Measurements from ENCODE around the gene TAF1.
"Not testable (repeated sequence)": the region's sequence is repeated elsewhere in the genome, so short reads cannot be mapped to it uniquely, and the experiment has no call there.

The TAF1 gene

DNA sequence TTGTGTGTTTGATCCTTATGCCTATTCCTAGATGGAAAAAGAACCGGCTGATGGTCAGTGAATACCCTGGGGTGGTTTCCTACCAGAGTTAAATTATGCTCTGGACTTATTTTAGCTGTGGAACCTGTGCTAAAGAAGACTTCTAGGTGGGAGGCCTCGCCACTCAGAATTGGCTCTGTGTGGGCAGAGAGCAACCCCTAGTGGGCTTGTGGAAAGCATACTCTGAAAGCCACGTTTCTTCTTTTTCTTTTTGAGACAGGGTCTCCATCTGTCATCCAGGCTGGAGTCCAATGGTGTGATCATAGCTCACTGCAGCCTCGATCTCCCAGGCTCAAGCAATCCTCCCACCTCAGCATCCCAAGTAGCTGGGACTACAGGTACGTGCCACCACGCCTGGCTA is 16.3 kb upstream of the TAF1 start:
- H3K4me1 ChIP-seq (ENCODE audit: control extremely low read depth in 1 of 4, control insufficient read depth in 4 of 4, insufficient read depth in 4 of 4, low read length in 3 of 4); H3K9me3 ChIP-seq (ENCODE audit: control extremely low read depth in 1 of 5, control insufficient read depth in 4 of 5, insufficient read depth in 2 of 5, low read depth in 1 of 5, low read length in 4 of 5); DNase-seq; H3K27ac ChIP-seq (ENCODE audit: insufficient read depth in 1 of 2, low read depth in 1 of 2, low read length in 2 of 2, poor library complexity in 1 of 2, severe bottlenecking in 2 of 2); H3K4me3 ChIP-seq (ENCODE audit: control insufficient read depth in 1 of 7, extremely low read depth in 1 of 7, insufficient read depth in 4 of 7, low read depth in 2 of 7, low read length in 6 of 7); H3K36me3 ChIP-seq (ENCODE audit: control insufficient read depth in 4 of 4, insufficient read depth in 4 of 4, low read length in 3 of 4); H3K27me3 ChIP-seq (replicated peaks in 2 of 5; ENCODE audit: control insufficient read depth in 4 of 5, insufficient read depth in 5 of 5, low read length in 4 of 5); CTCF ChIA-PET; POLR2A ChIA-PET: not testable (repeated sequence)
- WGBS (ENCODE audit: insufficient coverage) = no CpG with 5 or more reads among the region's 6 CpGs

DNA sequence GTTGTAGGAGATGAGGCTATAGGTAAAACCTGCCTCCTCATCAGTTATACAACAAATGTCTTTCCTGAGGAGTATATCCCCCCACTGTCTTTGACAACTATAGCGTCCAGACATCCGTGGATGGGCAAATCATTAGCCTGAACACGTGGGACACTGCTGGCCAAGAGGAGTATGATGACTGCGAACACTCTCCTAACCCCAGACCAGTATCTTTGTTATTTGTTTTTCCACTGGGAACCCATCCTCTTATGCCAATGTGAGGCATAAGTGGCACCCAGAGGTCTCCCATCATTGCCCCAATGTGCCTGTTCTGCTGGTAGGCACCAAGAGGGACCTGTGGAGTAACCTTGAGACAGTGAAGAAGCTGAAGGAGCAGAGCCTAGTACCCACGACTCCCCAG is 13.7 kb upstream of the TAF1 start:
- H3K4me1 ChIP-seq (ENCODE audit: control extremely low read depth in 1 of 4, control insufficient read depth in 4 of 4, insufficient read depth in 4 of 4, low read length in 3 of 4); POLR2A ChIA-PET; CTCF ChIA-PET; H3K27ac ChIP-seq (ENCODE audit: insufficient read depth in 1 of 2, low read depth in 1 of 2, low read length in 2 of 2, poor library complexity in 1 of 2, severe bottlenecking in 2 of 2); H3K4me3 ChIP-seq (ENCODE audit: control insufficient read depth in 1 of 7, extremely low read depth in 1 of 7, insufficient read depth in 4 of 7, low read depth in 2 of 7, low read length in 6 of 7); DNase-seq; H3K9me3 ChIP-seq (ENCODE audit: control extremely low read depth in 1 of 5, control insufficient read depth in 4 of 5, insufficient read depth in 2 of 5, low read depth in 1 of 5, low read length in 4 of 5); H3K27me3 ChIP-seq (replicated peaks in 2 of 5; ENCODE audit: control insufficient read depth in 4 of 5, insufficient read depth in 5 of 5, low read length in 4 of 5); H3K36me3 ChIP-seq (ENCODE audit: control insufficient read depth in 4 of 4, insufficient read depth in 4 of 4, low read length in 3 of 4): not testable (repeated sequence)
- 70% methylated on average over 5 of the region's 5 CpGs for WGBS (ENCODE audit: insufficient coverage)

DNA sequence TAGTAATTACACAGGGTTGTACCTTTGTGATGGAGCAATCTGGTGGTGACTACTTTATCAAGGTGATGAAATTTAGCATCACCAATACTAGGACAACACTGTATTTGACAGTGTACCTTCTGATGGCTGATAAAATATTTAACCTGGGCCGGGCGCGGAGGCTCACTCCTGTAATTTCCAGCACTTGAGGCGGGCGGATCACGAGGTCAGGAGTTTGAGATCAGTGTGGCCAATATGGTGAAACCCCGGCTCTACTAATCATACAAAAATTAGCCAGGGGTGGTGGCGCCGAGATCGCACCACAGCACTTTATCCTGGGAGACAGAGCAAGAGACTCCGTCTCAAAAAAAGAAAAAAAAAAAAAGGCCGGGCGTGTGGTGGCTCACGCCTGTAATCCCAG is 1.9 kb upstream of the TAF1 start:
- WGBS (ENCODE audit: insufficient coverage) = 93% methylated on average over 8 of the region's 14 CpGs
- Histone ChIP-seq H3K9me3 (ENCODE audit: control extremely low read depth in 1 of 5, control insufficient read depth in 4 of 5, insufficient read depth in 2 of 5, low read depth in 1 of 5, low read length in 4 of 5) (peaks cover 0 to 4% (median 0%) of the 10 kb centered on the region in 5 experiments), H3K27ac (ENCODE audit: insufficient read depth in 1 of 2, low read depth in 1 of 2, low read length in 2 of 2, poor library complexity in 1 of 2, severe bottlenecking in 2 of 2) (no peak overlapping the region), H3K27me3 (replicated peaks in 2 of 5; ENCODE audit: control insufficient read depth in 4 of 5, insufficient read depth in 5 of 5, low read length in 4 of 5) (no peaks in the 10 kb centered on the region), H3K4me1 (ENCODE audit: control extremely low read depth in 1 of 4, control insufficient read depth in 4 of 4, insufficient read depth in 4 of 4, low read length in 3 of 4) (peaks cover 4 to 16% (median 10%) of the 10 kb centered on the region in 4 experiments), H3K36me3 (ENCODE audit: control insufficient read depth in 4 of 4, insufficient read depth in 4 of 4, low read length in 3 of 4) (peaks cover 0 to 5% (median 2%) of the 10 kb centered on the region in 4 experiments), H3K4me3 (ENCODE audit: control insufficient read depth in 1 of 7, extremely low read depth in 1 of 7, insufficient read depth in 4 of 7, low read depth in 2 of 7, low read length in 6 of 7) (no peak overlapping the region)
- DNase-seq = no peak
- ChIA-PET CTCF (no interaction called here), POLR2A (no interaction called here)

DNA sequence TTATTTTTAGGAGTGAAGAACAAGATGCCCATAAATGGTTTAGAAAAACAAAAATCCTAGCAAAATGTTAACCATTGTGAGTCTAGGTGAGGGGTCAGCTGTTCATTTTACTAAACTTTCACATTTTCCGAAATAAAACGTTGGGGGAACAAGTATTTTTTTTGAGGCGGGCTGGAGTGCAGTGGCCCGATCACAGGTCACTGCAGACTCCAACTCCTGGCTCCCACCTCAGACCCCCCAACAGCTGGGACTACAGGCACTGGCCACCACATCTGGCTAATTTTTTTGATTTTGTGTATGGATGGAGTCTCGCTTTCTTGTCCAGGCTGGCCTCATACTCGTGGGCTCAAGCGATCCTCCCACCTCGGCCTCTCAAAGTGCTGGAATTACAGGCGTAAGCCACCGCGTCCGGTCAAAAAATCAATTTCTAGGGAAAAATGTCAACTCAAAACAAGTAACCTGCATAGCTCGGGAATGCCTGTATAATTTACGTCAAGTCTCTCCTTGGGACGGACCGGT is 742 bp upstream of the TAF1 start:
- no peak for DNase-seq
- 37% methylated on average over 12 of the region's 16 CpGs for WGBS (ENCODE audit: insufficient coverage)
- peaks cover 0 to 4% (median 0%) of the 10 kb centered on the region in 5 experiments for H3K9me3 ChIP-seq (ENCODE audit: control extremely low read depth in 1 of 5, control insufficient read depth in 4 of 5, insufficient read depth in 2 of 5, low read depth in 1 of 5, low read length in 4 of 5)
- H3K4me1 ChIP-seq (ENCODE audit: control extremely low read depth in 1 of 4, control insufficient read depth in 4 of 4, insufficient read depth in 4 of 4, low read length in 3 of 4) = peaks cover 4 to 16% (median 10%) of the 10 kb centered on the region in 4 experiments
- CTCF ChIA-PET = no interaction called here
- H3K4me3 ChIP-seq (ENCODE audit: control insufficient read depth in 1 of 7, extremely low read depth in 1 of 7, insufficient read depth in 4 of 7, low read depth in 2 of 7, low read length in 6 of 7) = peak overlapping the region; percentile 52 to 84 (median 71)
- no peaks in the 10 kb centered on the region for H3K27me3 ChIP-seq (replicated peaks in 2 of 5; ENCODE audit: control insufficient read depth in 4 of 5, insufficient read depth in 5 of 5, low read length in 4 of 5)
- H3K36me3 ChIP-seq (ENCODE audit: control insufficient read depth in 4 of 4, insufficient read depth in 4 of 4, low read length in 3 of 4) = peaks cover 0 to 8% (median 2%) of the 10 kb centered on the region in 4 experiments
- peak overlapping the region; percentile 91 to 95 for H3K27ac ChIP-seq (ENCODE audit: insufficient read depth in 1 of 2, low read depth in 1 of 2, low read length in 2 of 2, poor library complexity in 1 of 2, severe bottlenecking in 2 of 2)
- POLR2A ChIA-PET = interaction anchor here (0.6 to 1.4 kb wide), 4 partner anchors 40 to 820 kb away, joined by 3 to 7 read pairs (median 6); partner anchors contain the start of genes NONO and ZMYM3

DNA sequence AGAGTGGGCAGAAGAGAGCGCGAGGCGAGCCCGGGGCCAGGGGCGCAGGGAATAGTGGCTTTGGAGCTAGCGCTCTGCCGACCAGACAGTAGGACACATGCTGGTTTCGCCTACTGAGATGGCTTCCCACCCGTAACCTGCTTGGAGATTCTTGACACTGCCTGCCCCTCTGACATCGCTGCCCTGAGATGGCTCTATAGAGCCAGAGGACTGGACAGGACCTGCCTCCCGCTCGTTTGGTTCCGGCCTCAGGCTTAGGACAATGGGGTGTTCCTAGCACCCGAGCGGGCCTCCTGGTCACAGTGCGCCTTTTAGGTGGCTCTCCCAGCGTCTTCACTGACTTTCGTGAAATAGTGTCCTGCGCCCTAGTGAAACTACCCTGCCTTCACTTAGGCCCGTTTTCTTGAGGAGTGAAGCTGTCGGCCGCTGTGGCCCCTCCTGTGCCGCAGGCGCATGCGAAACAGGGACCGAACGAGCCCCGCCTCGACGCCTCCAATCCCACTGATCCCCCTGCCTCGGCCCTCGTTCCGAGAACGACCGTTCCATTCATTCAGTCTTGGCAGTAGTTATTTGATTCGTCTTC is 608 bp downstream of the TAF1 start:
- Histone ChIP-seq H3K9me3 (ENCODE audit: control extremely low read depth in 1 of 5, control insufficient read depth in 4 of 5, insufficient read depth in 2 of 5, low read depth in 1 of 5, low read length in 4 of 5) (peaks cover 0 to 4% (median 0%) of the 10 kb centered on the region in 5 experiments), H3K27ac (ENCODE audit: insufficient read depth in 1 of 2, low read depth in 1 of 2, low read length in 2 of 2, poor library complexity in 1 of 2, severe bottlenecking in 2 of 2) (peak overlapping the region; percentile 85 to 91), H3K27me3 (replicated peaks in 2 of 5; ENCODE audit: control insufficient read depth in 4 of 5, insufficient read depth in 5 of 5, low read length in 4 of 5) (no peaks in the 10 kb centered on the region), H3K4me3 (ENCODE audit: control insufficient read depth in 1 of 7, extremely low read depth in 1 of 7, insufficient read depth in 4 of 7, low read depth in 2 of 7, low read length in 6 of 7) (peak overlapping the region; percentile 50 to 91 (median 77)), H3K4me1 (ENCODE audit: control extremely low read depth in 1 of 4, control insufficient read depth in 4 of 4, insufficient read depth in 4 of 4, low read length in 3 of 4) (peaks cover 4 to 16% (median 10%) of the 10 kb centered on the region in 4 experiments), H3K36me3 (ENCODE audit: control insufficient read depth in 4 of 4, insufficient read depth in 4 of 4, low read length in 3 of 4) (peaks cover 2 to 12% (median 7%) of the 10 kb centered on the region in 4 experiments)
- CTCF ChIA-PET = interaction anchor here (1.1 to 1.4 kb wide), 2 partner anchors 185 to 188 kb away, joined by 3 to 4 read pairs; no protein-coding TSS in a partner anchor
- POLR2A ChIA-PET = interaction anchor here (0.5 to 1.4 kb wide), 2 partner anchors 8 to 83 kb away, joined by 5 to 6 read pairs; partner anchors contain the start of gene NONO
- DNase-seq = peak in 1 of 3 donors; percentile 14
- 51% methylated on average over 31 of the region's 36 CpGs for WGBS (ENCODE audit: insufficient coverage)

DNA sequence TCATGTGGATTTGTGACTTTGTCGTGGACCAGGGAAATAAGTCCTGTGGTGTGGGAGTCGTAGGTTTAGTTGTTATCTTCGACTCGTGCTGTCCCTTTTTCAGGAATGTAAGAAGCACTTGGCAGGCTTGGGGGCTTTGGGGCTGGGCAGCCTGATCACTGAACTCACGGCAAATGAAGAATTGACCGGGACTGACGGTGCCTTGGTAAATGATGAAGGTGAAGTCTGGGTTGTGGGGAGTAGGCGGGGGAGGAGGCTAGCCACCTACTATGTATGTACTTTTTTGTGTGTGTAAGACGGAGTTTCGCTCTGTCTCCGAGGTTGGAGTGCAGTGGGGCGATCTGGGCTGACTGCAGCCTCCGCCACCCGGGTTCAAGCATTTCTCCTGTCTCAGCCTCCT is 1.2 kb downstream of the TAF1 start:
- no peak for DNase-seq
- Histone ChIP-seq H3K27me3 (replicated peaks in 2 of 5; ENCODE audit: control insufficient read depth in 4 of 5, insufficient read depth in 5 of 5, low read length in 4 of 5) (no peaks in the 10 kb centered on the region), H3K27ac (ENCODE audit: insufficient read depth in 1 of 2, low read depth in 1 of 2, low read length in 2 of 2, poor library complexity in 1 of 2, severe bottlenecking in 2 of 2) (peak overlapping the region; percentile 85 to 91), H3K36me3 (ENCODE audit: control insufficient read depth in 4 of 4, insufficient read depth in 4 of 4, low read length in 3 of 4) (peaks cover 2 to 14% (median 7%) of the 10 kb centered on the region in 4 experiments), H3K9me3 (ENCODE audit: control extremely low read depth in 1 of 5, control insufficient read depth in 4 of 5, insufficient read depth in 2 of 5, low read depth in 1 of 5, low read length in 4 of 5) (peaks cover 0 to 4% (median 0%) of the 10 kb centered on the region in 5 experiments), H3K4me1 (ENCODE audit: control extremely low read depth in 1 of 4, control insufficient read depth in 4 of 4, insufficient read depth in 4 of 4, low read length in 3 of 4) (peaks cover 4 to 16% (median 10%) of the 10 kb centered on the region in 4 experiments), H3K4me3 (ENCODE audit: control insufficient read depth in 1 of 7, extremely low read depth in 1 of 7, insufficient read depth in 4 of 7, low read depth in 2 of 7, low read length in 6 of 7) (peak overlapping the region in 6 of 7 experiments; percentile 72 to 91 (median 83))
- POLR2A ChIA-PET = no interaction called here
- CTCF ChIA-PET = no interaction called here
- 68% methylated on average over 12 of the region's 14 CpGs for WGBS (ENCODE audit: insufficient coverage)

DNA sequence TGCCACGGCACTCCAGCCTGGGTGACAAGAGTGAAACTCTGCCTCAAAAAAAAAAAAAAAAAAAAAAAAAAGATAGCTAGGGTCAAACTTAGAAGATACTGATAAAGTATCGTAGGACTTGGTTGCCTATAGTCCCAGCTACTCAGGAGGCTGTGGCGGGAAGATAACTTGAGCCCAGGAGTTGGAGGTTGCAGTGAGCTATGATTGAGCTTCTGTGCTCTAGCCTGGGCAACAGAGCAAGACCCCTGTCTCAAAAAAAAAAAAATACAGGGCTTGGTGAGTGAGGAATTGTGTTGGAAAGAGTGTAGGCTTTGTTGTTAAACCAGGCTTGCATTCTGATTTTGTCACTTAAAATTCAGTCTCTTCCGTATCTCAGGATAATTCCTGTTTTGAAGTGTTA is 6.2 kb downstream of the TAF1 start:
- no peaks in the 10 kb centered on the region for H3K27me3 ChIP-seq (replicated peaks in 2 of 5; ENCODE audit: control insufficient read depth in 4 of 5, insufficient read depth in 5 of 5, low read length in 4 of 5)
- no peak overlapping the region for H3K4me3 ChIP-seq (ENCODE audit: control insufficient read depth in 1 of 7, extremely low read depth in 1 of 7, insufficient read depth in 4 of 7, low read depth in 2 of 7, low read length in 6 of 7)
- peaks cover 5 to 39% (median 21%) of the 10 kb centered on the region in 4 experiments for H3K36me3 ChIP-seq (ENCODE audit: control insufficient read depth in 4 of 4, insufficient read depth in 4 of 4, low read length in 3 of 4)
- 100% methylated on average over 3 of the region's 4 CpGs for WGBS (ENCODE audit: insufficient coverage)
- H3K9me3 ChIP-seq (ENCODE audit: control extremely low read depth in 1 of 5, control insufficient read depth in 4 of 5, insufficient read depth in 2 of 5, low read depth in 1 of 5, low read length in 4 of 5) = no peaks in the 10 kb centered on the region
- no peak for DNase-seq
- H3K27ac ChIP-seq (ENCODE audit: insufficient read depth in 1 of 2, low read depth in 1 of 2, low read length in 2 of 2, poor library complexity in 1 of 2, severe bottlenecking in 2 of 2) = no peak overlapping the region
- ChIA-PET POLR2A (interaction anchor here (0.6 to 0.8 kb wide), 2 partner anchors 12 to 169 kb away, joined by 5 to 6 read pairs; no protein-coding TSS in a partner anchor), CTCF (no interaction called here)
- peaks cover 4 to 9% (median 8%) of the 10 kb centered on the region in 4 experiments for H3K4me1 ChIP-seq (ENCODE audit: control extremely low read depth in 1 of 4, control insufficient read depth in 4 of 4, insufficient read depth in 4 of 4, low read length in 3 of 4)
